Osteoblast (primary cell): ENCODE measurements around the gene TENM3. TPM values are rescaled to one million over a fixed set of nuclear protein-coding genes. Genes with fewer than 3 reads are reported as not detected.

Experiments used
- DNase-seq: peaks from one replicate; pipeline ENCODE4 v3.0.0; 2011; ENCODE audit warnings: low spot score, mixed read lengths; ENCODE audit not compliant: insufficient read length; ENCODE audit errors: missing footprints
- H2AFZ ChIP-seq: 2 replicates; pipeline ENCODE4 v1.6.0; 2011; ENCODE audit warnings: mild to moderate bottlenecking, low read length
- H3K27ac ChIP-seq: 2 replicates; pipeline ENCODE4 v1.5.1; 2011; ENCODE audit warnings: mild to moderate bottlenecking, low read depth, low read length, moderate library complexity
- H3K27me3 ChIP-seq: 2 replicates; pipeline ENCODE4 v1.6.0; 2012; ENCODE audit warnings: mild to moderate bottlenecking, control low read depth, inconsistent platforms, low read length, moderate library complexity; ENCODE audit not compliant: insufficient read depth
- H3K36me3 ChIP-seq: 2 replicates; pipeline ENCODE4 v1.5.1; 2011; ENCODE audit warnings: mild to moderate bottlenecking, low read length, control low read depth, moderate library complexity; ENCODE audit not compliant: insufficient read depth
- H3K4me1 ChIP-seq: 2 replicates; pipeline ENCODE4 v1.5.1; 2011; ENCODE audit warnings: mild to moderate bottlenecking, low read length, control low read depth, moderate library complexity; ENCODE audit not compliant: insufficient read depth
- H3K4me2 ChIP-seq: 2 replicates; pipeline ENCODE4 v1.6.0; 2011; ENCODE audit warnings: mild to moderate bottlenecking, low read length; ENCODE audit not compliant: insufficient read depth
- H3K4me3 ChIP-seq: fragments of 200-600 bp; sonication (generic); 3 replicates; pipeline ENCODE4 v1.5.1; 2012; ENCODE audit warnings: mild to moderate bottlenecking, low read length, inconsistent platforms; ENCODE audit not compliant: insufficient read depth
- H3K79me2 ChIP-seq: 2 replicates; pipeline ENCODE4 v1.6.0; 2012; ENCODE audit warnings: mild to moderate bottlenecking, low read length, control low read depth, inconsistent platforms; ENCODE audit not compliant: insufficient read depth
- H3K9me3 ChIP-seq: 2 replicates; pipeline ENCODE4 v1.5.1; 2011; ENCODE audit warnings: low read depth, low read length, control low read depth
- H4K20me1 ChIP-seq: 2 replicates; pipeline ENCODE4 v1.6.0; 2012; ENCODE audit warnings: mild to moderate bottlenecking, low read length, control low read depth; ENCODE audit not compliant: insufficient read depth
- total RNA-seq: library from RNA; depleted of rRNA; stranded (reverse); fragments of >200 nt; gene quantifications from 2 replicates; pipeline ENCODE4 v1.2.3, GENCODE V29; 2012
- TF ChIP-seq, protein P1 (sequence below): IDR thresholded peaks from 2 replicates; pipeline ENCODE4 v1.5.1; 2011; ENCODE audit warnings: mild to moderate bottlenecking, low read depth, low read length, moderate library complexity; ENCODE audit errors: extremely low read depth

TENM3 gene
- total RNA-seq, 1 donor: 59.0 TPM

- TF ChIP-seq, protein P1, sequence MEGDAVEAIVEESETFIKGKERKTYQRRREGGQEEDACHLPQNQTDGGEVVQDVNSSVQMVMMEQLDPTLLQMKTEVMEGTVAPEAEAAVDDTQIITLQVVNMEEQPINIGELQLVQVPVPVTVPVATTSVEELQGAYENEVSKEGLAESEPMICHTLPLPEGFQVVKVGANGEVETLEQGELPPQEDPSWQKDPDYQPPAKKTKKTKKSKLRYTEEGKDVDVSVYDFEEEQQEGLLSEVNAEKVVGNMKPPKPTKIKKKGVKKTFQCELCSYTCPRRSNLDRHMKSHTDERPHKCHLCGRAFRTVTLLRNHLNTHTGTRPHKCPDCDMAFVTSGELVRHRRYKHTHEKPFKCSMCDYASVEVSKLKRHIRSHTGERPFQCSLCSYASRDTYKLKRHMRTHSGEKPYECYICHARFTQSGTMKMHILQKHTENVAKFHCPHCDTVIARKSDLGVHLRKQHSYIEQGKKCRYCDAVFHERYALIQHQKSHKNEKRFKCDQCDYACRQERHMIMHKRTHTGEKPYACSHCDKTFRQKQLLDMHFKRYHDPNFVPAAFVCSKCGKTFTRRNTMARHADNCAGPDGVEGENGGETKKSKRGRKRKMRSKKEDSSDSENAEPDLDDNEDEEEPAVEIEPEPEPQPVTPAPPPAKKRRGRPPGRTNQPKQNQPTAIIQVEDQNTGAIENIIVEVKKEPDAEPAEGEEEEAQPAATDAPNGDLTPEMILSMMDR: no peak
- H4K20me1 ChIP-seq: no peaks in the 10 kb centered on the region
- no peak overlapping the region for H3K27ac ChIP-seq
- no peak overlapping the region for H3K4me3 ChIP-seq
- no peaks in the 10 kb centered on the region for H3K4me1 ChIP-seq
- no peaks in the 10 kb centered on the region for H3K9me3 ChIP-seq
- H3K4me2 ChIP-seq: no peak overlapping the region
- H3K36me3 ChIP-seq: no peaks in the 10 kb centered on the region
- no peak for DNase-seq
- H3K27me3 ChIP-seq: no peaks in the 10 kb centered on the region
- H2AFZ ChIP-seq: no peak overlapping the region
- no peaks in the 10 kb centered on the region for H3K79me2 ChIP-seq
Measured at GRCh38 chr4:182248295-182248694, 5.1 kb downstream of the TENM3 start.

DNA sequence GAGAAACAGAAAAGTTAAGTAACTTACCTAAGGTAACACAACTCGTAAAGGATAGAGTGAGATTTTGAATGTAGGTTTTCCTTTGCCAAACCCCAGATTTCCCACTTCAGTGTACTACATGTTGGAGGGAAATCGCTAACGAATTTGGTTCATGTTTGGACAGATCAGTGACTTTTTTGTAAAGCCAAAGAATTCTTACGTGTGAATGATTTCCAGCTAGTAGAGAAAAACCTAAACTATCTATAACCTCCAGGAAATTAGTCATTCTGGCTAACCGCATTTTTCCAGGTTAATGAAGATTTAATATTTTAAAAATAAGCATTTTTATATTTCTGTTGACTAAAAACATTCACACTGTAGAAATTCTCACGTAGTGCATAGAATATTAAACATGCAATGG is 7.2 kb downstream of the TENM3 start:
- DNase-seq: no peak
- H3K9me3 ChIP-seq: no peaks in the 10 kb centered on the region
- no peaks in the 10 kb centered on the region for H3K27me3 ChIP-seq
- TF ChIP-seq, protein P1: no peak
- H3K36me3 ChIP-seq: no peaks in the 10 kb centered on the region
- H3K4me1 ChIP-seq: no peaks in the 10 kb centered on the region
- H3K4me2 ChIP-seq: no peak overlapping the region
- H3K79me2 ChIP-seq: no peaks in the 10 kb centered on the region
- H2AFZ ChIP-seq: no peak overlapping the region
- H4K20me1 ChIP-seq: no peaks in the 10 kb centered on the region
- H3K4me3 ChIP-seq: no peak overlapping the region
- no peak overlapping the region for H3K27ac ChIP-seq

GRCh38 chr4:182251116-182251515 is 7.9 kb downstream of the TENM3 start:
- H4K20me1 ChIP-seq: no peaks in the 10 kb centered on the region
- H3K4me3 ChIP-seq: no peak overlapping the region
- no peaks in the 10 kb centered on the region for H3K36me3 ChIP-seq
- H2AFZ ChIP-seq: no peak overlapping the region
- H3K79me2 ChIP-seq: no peaks in the 10 kb centered on the region
- H3K4me2 ChIP-seq: no peak overlapping the region
- no peaks in the 10 kb centered on the region for H3K4me1 ChIP-seq
- no peaks in the 10 kb centered on the region for H3K9me3 ChIP-seq
- no peak overlapping the region for H3K27ac ChIP-seq
- H3K27me3 ChIP-seq: no peaks in the 10 kb centered on the region
- TF ChIP-seq, protein P1: no peak
- no peak for DNase-seq

DNA sequence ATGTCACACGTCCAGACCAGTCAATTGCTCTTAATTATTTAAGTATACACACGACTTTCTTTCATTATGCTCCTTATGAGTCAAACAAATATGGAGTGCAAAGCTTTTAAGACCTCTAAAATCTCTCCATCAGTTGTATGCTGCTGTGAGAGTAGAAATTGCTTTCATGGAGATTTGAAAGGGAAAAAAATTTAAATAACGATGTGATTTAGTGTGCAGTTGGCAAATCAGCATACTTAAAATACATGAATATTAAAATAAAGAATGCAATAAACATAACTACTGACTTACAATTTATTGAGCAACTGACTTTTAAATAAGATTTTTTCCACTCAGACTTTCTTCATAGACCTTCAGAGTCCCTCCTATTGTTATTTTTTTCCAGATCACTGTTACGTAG is 9.0 kb downstream of the TENM3 start:
- Histone ChIP-seq H3K27ac (no peak overlapping the region), H3K4me2 (no peak overlapping the region), H3K9me3 (no peaks in the 10 kb centered on the region), H3K4me1 (no peaks in the 10 kb centered on the region), H3K4me3 (no peak overlapping the region), H3K27me3 (no peaks in the 10 kb centered on the region), H3K79me2 (no peaks in the 10 kb centered on the region), H3K36me3 (no peaks in the 10 kb centered on the region), H2AFZ (no peak overlapping the region), H4K20me1 (no peaks in the 10 kb centered on the region)
- TF ChIP-seq, protein P1: no peak
- DNase-seq: no peak
